Activated CD4-positive, alpha-beta T cell treated with anti-CD3 and anti-CD28 coated beads for 48 hours (primary cell): ENCODE results near the gene KAT6B.
"Not testable (repeated sequence)": the region's sequence is repeated elsewhere in the genome, so short reads cannot be mapped to it uniquely, and the experiment has no call there.

Source experiments
- DNase-seq: peaks from one replicate; pipeline ENCODE4 v3.0.0-alpha.2; 2020

KAT6B gene

DNA sequence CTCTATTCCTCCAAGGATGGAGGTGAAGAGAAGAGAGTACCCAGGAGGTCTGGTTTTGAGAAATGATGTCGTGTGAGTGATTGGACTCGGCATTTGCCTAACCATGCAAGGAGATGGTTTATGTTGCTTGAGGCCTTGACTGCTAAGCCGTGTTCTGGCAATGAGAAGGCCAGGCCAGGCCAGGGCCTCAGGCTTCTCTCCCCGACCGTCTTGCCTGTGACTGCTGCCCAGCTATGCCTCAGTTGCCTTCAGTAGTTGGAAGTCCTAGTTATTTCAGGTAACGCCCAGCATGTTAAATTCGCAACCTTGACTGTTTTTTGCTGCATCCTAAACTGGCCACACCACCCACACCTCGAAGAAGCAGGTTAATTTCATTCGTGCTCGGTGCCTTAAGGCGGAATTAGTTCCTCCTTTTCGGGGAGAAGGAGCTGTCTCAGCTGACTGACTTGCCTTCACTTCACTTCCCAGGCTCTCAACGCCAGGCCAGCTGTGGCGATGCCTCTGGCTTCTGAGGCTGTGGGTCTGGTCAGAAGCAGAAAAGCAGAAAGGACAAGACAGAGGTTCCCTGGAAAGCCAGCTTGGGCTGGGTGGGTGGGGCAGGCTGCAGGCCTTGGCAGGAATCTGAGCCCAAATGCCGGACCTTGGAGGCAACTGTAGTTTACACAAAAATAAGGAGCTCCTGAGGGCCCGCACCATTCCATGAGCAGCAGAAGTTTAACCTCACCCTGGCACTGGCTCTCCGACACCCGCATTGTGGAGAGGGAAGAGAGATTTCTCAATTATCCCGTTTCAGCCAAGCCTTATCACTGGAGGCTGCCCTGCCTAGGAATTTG lies 223.1 kb downstream of the KAT6B start:
- no peak for DNase-seq

DNA sequence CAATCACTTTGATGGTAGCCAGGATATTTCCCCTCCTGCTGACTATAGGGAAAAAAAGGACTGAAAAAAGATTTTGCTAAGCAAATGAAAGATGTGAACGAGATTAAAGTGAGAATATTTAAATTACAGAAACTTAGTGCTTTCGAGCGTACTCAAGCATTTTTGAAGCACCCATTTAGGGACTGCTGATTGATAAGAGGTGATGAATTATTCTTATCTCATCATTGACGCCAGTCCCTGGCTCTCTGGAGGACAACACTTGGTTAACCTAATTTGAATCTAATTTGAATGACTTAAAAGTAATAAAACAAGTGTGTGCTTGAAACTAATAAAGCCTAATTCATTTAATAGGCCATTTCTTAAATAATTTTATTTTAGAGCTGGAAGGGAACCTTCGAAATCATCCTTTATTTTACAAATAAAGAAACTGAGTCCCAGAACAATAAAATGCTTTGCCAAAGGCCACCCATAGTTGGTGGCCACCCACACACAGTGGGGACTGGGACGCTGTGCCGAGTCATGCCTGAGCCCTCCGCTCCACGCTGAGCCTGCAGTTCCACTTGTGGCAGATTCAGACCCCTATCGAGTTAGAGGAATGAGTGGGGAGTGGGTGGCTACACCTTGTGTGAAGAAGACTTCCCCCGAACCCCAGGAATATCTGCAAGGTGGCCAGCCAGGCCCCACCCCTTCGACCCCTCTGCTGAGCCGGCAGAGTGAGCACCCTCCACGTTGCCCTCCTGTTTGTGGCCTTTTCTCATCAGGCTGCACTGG lies 223.9 kb downstream of the KAT6B start:
- DNase-seq: no peak

DNA sequence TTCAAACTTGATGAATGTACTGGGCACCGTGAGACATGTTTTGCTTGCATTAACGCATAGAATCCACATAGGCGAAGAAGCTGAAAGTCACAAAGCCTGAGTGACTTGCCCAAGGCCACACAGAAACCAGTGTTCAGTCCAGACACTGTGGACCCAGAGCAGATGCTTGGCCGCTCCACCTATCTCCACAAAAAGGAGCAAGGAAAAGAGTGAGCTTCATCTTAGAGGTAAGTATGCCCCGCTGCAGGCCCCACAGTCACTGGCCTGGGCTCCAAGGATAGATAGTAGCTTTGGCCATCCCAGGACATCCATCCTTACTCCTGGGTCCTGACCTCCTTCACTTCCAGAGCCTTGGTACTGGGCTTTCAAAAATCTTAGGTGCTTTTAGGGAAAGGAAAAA lies 224.9 kb downstream of the KAT6B start:
- no peak for DNase-seq

DNA sequence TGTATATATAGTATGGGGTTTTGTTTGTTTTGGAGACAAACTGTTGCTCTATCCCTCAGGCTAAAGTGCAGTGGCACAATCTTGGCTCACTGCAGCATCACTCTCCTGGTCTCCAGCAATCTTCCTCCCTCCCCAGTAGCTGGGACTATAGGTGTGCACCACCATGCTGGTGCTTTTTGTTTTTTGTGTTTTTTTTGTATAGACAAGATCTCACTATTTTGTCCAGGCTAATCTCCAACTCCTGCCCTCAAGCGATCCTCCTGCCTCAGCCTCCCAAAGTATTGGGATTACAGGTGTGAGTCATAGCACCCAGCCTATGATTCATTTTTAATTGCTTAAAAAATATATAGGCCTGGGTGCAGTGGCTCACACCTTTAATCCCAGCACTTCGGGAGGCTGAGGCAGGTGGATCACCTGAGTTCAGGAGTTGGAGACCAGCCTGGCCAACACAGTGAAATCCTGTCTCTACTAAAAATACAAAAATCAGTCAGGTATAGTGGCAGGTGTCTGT lies 229.6 kb downstream of the KAT6B start:
- DNase-seq: not testable (repeated sequence)

DNA sequence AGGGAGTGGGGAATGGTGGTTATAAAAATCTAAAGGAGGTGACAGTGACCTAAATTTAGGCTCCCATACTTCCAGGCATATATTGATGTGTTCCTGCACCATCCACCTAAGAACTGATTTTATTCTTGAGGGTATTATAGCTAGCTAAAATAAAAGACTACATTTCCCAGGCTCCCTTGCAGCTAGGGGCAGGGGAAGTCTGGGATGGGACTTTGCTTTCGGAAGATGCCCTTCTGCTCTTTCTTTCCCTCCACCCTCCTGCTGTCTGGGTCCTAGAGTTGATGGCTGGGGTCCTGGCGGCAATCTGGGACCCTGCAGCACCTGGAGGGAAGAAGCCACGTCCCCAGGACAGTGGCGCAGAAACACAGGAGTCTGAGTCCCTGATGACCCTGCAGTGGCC lies 231.3 kb downstream of the KAT6B start:
- no peak for DNase-seq

DNA sequence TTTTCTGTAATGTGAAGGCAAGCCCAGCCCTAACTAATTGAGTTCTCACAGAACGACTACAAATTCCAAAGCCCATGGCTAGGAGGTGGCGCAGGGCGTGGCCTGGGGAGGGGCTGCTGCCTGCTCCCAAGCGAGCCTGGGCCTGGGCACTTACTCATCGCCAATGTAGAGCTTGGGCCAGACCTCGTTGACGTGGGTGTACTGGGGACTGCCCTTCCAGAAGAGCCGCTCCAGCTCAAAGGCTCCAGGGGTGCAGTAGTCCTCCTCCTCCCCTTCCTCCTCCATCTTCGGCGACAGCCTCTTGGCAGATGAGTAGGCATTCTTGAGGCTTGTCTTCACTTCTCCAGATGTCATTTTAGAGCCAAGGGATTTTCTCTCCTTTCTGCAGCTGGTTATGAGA lies 231.8 kb downstream of the KAT6B start:
- no peak for DNase-seq

DNA sequence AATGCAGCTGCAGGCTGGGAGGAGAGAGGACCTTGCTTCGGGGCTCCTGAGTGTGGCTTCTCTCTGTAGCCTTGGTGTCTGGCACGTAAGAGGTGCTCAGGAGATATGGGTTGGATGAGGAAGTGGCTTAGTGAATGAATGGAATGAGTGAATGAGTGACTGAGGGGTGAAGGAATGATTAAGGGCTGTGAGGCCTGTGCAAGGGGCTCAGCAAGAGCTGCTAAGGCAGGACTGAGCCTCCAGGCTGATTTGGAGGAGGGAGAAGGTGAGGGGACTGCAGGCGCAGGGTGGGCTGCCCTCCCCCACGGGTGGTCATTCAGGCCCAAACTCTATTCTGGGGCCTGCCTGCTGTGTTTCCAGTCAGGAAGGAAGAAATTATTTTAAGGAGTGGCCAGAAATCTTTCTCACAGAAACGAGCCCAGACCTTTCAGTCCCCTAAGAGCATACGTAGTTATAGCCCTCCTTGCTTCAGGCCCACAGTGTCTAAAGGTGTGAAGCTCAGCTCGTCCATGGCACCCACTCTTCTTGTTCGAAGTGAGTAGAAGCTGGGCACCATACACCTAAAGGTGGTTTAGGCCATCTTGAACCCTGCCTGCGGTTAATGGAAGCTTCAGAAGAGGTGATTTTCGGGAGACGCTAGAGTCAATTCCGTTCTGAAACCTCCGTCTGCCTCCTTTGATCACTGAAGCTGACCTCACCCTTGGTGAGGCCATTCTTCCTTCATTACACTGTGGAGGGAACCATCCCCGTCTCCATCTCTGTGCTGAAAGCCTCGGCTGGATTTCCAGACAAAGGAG lies 235.5 kb downstream of the KAT6B start:
- no peak for DNase-seq

DNA sequence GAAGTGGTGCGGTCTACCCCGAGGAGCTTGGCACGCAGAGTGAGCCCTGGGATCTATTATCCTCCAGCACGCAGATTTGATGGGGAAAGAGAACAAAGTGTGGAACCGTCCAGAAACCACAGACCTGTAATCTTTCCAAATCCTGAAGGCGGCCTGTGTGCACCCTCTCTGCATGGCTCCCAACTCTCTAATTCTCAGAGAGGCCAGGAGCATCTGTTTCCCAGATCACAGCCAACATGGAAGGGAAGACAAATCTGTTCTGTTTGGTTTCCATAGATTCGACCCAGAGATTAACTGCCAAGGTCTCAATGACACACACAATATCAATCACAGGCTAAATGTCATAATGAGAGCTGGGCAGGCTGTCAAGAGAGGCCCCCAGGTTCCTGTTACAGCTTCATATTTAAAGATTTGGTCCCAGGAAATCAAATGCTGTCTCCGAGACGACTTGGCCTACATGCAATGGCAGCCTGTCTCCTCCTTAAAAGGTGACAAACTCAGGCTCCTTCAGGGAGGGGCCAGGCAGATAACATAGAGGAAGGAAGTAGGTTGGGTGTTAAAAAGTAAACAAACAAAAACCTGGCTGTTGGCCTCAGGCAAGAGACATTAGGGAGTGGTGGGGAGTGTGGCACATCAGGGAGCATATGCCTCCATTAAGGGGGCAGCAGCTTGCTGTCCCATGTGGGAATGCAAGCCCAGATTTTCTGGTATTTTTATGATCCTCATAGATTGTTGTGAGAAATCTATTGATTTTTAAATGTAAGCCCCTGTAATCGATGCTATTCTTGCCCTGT lies 236.3 kb downstream of the KAT6B start:
- no peak for DNase-seq

DNA sequence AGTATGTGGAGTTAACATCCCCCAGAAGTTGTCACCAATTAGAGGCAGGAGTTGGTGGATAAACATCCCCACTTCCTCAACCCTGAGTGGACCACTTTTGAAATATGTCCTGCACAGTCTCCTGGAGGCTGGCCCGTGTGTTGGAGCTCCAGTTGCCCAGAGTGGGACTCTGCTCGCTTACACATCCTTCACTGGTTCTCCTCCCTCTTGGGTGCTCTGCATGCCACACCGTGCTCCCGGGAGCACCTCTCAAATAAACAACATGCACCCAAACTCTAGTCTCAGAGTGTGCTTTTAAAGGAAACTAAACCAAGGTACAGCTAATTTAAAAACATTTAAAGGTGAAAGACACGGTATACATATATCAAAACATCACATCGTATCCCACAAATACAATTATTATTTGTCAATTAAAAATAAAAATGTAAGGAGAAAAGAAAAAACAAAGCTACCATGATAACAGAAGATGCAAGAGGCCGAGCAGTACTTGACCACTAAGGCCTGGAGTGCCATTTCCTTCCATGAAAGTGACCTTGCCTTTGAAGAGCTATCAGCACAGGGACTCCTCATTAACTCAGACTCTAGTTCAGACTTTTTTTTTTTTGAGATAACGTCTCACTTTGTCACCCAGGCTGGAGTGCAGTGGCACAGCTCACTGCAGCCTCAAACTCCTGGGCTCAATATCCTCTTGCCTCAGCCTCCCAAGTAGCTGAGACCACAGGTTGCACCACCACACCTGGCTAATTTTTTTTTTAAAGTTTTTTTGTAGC lies 237.2 kb downstream of the KAT6B start:
- DNase-seq: no peak

DNA sequence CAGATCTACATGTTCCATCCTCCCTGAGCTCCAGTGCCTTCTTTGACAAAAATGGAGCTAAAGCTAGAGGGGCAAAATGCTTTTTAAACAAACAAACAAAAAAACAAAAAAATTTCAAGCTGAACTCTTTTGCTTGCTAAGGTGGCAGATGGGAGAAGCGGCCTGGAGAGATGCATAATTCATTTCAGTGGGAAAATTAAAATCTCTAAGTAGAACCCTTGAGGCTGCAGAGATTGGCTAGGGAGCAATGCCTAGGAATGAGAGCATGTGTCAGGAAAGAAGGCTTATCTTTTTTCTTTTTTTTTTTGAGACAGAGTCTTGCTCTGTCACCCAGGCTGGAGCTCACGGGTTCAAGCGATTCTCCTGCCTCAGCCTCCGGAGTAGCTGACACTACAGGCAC lies 238.7 kb downstream of the KAT6B start:
- DNase-seq: no peak

DNA sequence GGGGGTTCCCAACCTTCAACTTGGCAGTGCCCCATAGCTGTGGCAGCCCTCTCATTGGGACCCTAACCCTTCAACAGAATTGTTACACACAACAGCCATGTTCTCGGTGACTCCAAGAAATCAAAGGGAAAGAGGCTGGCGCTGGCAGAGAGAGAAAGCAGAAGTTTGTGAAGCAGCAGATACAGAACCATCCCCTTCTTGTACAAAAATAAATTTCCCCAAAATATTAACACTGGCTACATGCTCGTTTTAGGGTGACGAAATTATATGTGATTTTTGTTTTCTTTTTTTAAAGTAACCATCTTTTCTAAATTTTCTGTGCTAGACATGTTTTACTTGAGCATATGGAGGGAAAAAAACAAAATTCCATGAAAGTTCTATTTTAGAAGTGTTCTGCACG lies 239.9 kb downstream of the KAT6B start:
- DNase-seq: no peak

DNA sequence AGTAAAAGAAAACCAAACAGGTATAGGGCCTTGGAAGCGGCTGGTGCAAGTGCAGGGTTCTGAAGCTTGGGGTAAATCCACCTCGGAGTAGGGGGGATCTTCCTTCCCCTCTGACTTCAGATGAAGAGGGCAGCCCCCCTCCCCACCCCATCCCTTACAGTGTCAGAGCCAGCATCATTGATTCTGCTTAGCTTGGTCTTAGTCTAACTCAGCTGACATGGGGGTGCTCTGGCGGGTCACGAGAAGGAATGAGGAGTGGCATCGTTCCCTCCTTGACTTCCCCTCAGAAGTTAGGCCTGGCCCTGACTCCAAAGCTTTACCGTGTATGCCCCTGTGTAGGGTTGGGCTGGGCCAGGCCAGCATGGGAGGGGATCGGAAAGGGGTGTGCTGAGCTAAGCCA lies 240.9 kb downstream of the KAT6B start:
- DNase-seq: no peak

DNA sequence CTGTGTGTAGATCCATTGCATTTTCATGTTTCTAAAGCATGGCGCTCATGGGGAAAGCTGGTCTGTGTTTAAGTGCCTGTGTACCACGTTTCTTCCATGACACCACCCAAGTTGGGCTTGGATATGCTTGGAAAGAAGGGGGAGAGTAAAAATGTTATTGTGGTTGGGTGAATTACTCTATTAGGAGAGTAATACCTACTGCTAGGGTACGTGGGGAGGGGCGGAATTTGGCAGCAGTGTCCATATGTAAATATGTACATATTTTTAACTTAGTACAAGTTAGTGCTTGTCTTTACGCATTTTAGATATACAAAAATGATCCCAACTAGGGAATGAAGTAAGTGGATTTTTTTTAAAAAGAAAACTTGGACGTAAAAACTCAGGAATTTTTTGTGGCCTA lies 242.1 kb downstream of the KAT6B start:
- no peak for DNase-seq

DNA sequence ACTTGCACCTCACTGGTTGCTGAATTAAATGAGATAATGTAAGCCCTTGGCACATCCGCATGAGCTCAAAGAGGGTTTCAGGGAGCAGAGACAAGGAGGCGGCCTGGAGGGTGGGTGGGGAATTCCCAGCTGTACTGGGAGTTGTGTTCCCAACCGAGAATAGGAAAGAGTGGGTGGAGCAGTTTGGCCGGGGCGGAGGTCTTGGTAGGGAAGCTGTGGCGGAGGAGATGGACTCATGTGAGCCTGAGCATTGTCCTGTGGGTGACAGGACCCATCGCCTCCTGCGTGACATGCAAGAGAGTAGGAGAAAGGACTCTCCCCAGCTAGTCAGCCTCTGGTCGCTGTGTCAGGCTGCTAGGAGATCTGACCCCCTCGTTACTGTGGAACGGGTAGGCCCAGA lies 244.1 kb downstream of the KAT6B start:
- DNase-seq: no peak

DNA sequence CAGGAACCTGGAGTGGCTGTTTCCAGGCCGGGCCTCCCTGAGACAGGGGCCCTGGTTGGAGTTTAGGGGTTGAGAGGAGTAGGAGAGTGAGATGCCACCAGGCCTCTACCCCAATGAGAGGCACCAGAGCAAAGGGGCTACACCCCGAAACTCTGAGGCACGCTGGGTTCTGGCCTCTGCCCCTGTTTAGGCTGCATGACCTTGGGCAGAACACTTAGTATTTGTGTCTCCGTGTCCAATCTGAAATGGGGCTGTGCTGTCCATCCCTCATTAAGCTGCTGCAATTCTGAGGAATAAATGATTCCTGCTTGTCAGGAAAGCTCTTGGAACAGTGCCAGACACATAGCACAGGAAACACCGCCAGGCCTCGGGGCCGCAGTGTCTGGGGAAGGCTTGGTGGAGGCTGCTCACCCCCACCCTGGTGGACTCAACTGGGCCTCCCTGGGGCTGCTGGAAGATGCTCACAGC lies 244.6 kb downstream of the KAT6B start:
- DNase-seq: no peak

DNA sequence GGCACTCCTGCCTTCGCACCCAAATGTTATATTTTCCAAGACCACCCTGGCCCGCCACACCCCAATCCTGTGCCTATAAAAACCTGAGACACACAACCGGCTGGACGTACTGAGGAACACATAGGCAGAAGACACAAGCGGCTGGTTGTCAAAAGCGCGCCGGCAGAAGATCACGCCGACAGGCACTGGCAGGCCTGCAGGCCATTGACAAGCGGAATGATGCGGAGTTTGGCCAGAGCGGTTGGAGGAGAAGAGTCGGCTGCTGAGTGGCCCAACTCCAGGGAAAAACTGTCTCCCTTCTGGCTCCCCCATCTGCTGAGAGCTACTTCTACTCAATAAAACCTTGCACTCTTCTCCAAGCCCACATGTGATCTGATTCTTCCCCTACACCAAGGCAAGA lies 245.4 kb downstream of the KAT6B start:
- DNase-seq: no peak

DNA sequence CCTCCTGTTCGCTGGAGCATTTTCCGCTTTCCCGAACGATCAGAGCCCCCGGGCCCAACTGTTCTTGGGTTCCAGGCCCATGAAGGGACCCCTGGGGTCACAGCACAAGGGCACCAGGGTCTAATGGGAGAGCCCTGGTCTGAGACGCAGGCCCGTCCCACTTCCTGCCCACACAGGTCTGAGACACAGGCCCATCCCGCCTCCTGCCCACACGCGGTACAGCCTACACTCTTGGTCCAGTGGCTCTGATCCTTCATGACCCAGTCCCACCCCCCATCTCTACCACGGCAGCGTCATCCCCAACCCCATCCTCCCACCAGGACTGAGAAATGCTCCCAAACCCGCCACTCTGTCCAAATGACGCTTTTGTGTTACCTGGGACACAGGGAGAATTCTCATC lies 246.3 kb downstream of the KAT6B start:
- no peak for DNase-seq

DNA sequence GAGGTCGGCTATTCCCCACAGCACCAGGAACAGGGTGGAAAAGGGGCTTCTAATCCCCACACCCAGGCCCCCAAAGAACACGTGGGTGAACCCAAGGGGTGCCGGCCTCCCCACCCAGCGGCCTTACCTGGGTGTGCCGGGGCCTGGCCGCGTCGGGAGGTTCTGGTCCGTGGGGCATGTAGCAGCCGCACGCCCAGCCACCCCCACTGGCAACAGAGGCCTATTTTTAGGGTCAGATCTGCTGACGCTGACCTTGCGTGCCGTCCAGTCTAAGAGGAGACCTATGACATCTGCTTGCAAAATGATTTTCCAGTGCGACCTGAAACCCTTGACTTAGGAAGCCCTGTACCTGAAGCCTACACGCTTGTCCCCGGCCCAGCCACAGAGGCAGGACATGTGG lies 247.0 kb downstream of the KAT6B start:
- DNase-seq: no peak

DNA sequence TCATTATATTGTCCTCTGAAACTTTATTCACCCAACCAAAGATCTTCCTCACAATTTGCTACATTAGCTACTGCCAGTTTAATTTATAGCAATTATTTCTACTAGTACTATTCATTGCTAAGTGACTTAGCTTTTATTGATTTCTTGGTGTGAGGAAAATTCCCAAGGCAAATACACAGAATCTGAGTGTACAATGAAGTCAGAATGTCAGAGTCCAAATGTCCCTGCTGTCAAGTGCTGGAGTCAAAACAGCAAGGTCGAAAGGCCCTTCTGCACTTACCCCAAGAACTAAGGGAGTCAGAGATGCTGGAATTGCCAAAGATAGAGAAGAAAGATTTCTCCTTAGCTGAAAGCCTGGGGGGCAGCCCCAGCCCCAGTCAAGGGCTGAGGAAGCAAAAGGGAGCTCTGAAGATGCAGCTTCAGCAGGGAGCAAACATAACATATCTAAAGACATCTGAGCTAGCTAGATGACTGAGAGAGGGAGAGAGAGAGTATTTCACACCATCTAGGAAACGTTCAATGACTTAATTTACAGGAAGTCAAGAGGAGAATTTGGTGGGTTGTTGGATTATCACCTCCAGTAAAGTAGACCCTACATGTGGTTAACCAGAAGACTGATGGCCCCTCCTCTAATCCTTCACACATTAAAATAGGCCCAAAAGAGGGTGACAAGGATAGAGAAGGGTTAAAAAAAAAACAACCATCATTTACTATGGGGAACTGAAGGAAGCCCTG lies 248.5 kb downstream of the KAT6B start:
- no peak for DNase-seq

DNA sequence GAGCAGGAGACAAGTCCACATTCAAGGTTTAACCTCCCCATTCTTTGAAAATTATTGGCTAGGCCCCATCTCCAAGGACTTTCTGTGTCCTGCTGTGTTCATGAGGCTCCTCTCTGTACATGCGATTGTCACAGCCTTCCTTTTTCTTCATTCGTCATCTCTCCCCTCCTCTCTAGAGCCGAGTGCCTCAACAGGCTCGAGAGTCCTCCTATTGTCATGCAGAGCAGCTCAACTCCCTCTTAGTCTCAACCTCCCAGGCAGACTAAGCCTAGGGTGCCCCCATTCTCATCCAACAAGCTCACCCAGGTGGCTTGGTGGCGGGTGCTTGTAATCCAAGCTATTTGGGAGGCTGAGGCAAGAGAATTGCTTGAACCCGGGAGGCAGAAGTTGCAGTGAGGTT lies 249.9 kb downstream of the KAT6B start:
- no peak for DNase-seq
